GM13977 (cell line): ENCODE measurements around the gene PCNX4.

Source experiments
- DNase-seq: peaks from one replicate; pipeline ENCODE4 v3.0.0; 2012; ENCODE audit warnings: low spot score
- CTCF ChIP-seq: IDR thresholded peaks from 2 replicates; pipeline ENCODE4 v1.5.1; 2012; ENCODE audit warnings: mild to moderate bottlenecking, control low read depth; ENCODE audit not compliant: insufficient read depth; ENCODE audit errors: extremely low read depth, missing control alignments
- in situ Hi-C: fragments of 300-500 bp; cut with MboI; formaldehyde crosslinking; loops from one replicate; pipeline ENCODE4 v1.12.0; 2022; ENCODE audit warnings: low sequenced_read_pairs, low pct_unique_long_range_greater_than_20kb, mixed read lengths, inconsistent platforms; ENCODE audit not compliant: unreplicated experiment

PCNX4 gene

GRCh38 chr14:60114881-60115280 lies 23.2 kb downstream of the PCNX4 start:
- in situ Hi-C loops, result no loop called here
- no peak for TF ChIP-seq CTCF
- DNase-seq, result no peak

- no peak for DNase-seq
- no peak for TF ChIP-seq CTCF
- in situ Hi-C loops, result no loop called here
Measured at GRCh38 chr14:60116181-60116580, 24.5 kb downstream of the PCNX4 start.

GRCh38 chr14:60125918-60126317 lies 34.2 kb downstream of the PCNX4 start:
- in situ Hi-C loops, result no loop called here
- no peak for DNase-seq
- TF ChIP-seq CTCF, result no peak

GRCh38 chr14:60133487-60133886 lies 41.8 kb downstream of the PCNX4 start:
- no peak for TF ChIP-seq CTCF
- no peak for DNase-seq
- in situ Hi-C loops, result no loop called here

- no peak for TF ChIP-seq CTCF
- in situ Hi-C loops, result no loop called here
- no peak for DNase-seq
Measured at GRCh38 chr14:60134702-60135101, 43.0 kb downstream of the PCNX4 start.

- no peak for TF ChIP-seq CTCF
- no peak for DNase-seq
- in situ Hi-C loops, result no loop called here
Measured at GRCh38 chr14:60151715-60152114, 60.0 kb downstream of the PCNX4 start.

GRCh38 chr14:60153991-60154390 lies 62.3 kb downstream of the PCNX4 start:
- no peak for DNase-seq
- in situ Hi-C loops, result no loop called here
- TF ChIP-seq CTCF, result no peak
